Hematopoietic multipotent progenitor cell treated with erythropoietin and hydrocortisone succinate and interleukin-3 and kit ligand, for 4 days (in vitro differentiated cells): Measurements from ENCODE around the gene MIPEP.
"Not testable (repeated sequence)": the region's sequence is repeated elsewhere in the genome, so short reads cannot be mapped to it uniquely, and the experiment has no call there.

Experiments used
- DNase-seq: peaks from one replicate; pipeline ENCODE4 v3.0.0-alpha.2; 2015

The MIPEP gene

GRCh38 chr13:23770428-23770827 lies 118.8 kb downstream of the MIPEP start:
- no peak for DNase-seq

GRCh38 chr13:23769401-23769800 lies 119.8 kb downstream of the MIPEP start:
- no peak for DNase-seq

- DNase-seq = no peak
Measured at GRCh38 chr13:23767838-23768237, 121.4 kb downstream of the MIPEP start.

- no peak for DNase-seq
Measured at GRCh38 chr13:23766939-23767338, 122.3 kb downstream of the MIPEP start.

- peak; percentile 70 for DNase-seq
Measured at GRCh38 chr13:23766283-23766682, 122.9 kb downstream of the MIPEP start.

- DNase-seq = no peak
Measured at GRCh38 chr13:23765531-23765930, 123.7 kb downstream of the MIPEP start.

GRCh38 chr13:23763318-23763717 lies 125.9 kb downstream of the MIPEP start:
- DNase-seq = no peak

GRCh38 chr13:23761760-23762159 lies 127.4 kb downstream of the MIPEP start:
- not testable (repeated sequence) for DNase-seq

- no peak for DNase-seq
Measured at GRCh38 chr13:23760000-23760399, 129.2 kb downstream of the MIPEP start.

- DNase-seq = no peak
Measured at GRCh38 chr13:23758798-23759527, 130.2 kb downstream of the MIPEP start.

GRCh38 chr13:23754997-23755396 lies 134.2 kb downstream of the MIPEP start:
- DNase-seq = no peak

- DNase-seq = no peak
Measured at GRCh38 chr13:23754506-23754905, 134.7 kb downstream of the MIPEP start.

- no peak for DNase-seq
Measured at GRCh38 chr13:23753458-23753857, 135.7 kb downstream of the MIPEP start.

- peak; percentile 45 for DNase-seq
Measured at GRCh38 chr13:23752111-23753001, 136.8 kb downstream of the MIPEP start.

- no peak for DNase-seq
Measured at GRCh38 chr13:23751195-23751594, 138.0 kb downstream of the MIPEP start.

- no peak for DNase-seq
Measured at GRCh38 chr13:23750383-23751121, 138.6 kb downstream of the MIPEP start.

- DNase-seq = no peak
Measured at GRCh38 chr13:23749288-23749873, 139.8 kb downstream of the MIPEP start.

GRCh38 chr13:23748109-23748990 lies 140.8 kb downstream of the MIPEP start:
- DNase-seq = no peak

GRCh38 chr13:23746141-23746540 lies 143.1 kb downstream of the MIPEP start:
- DNase-seq = not testable (repeated sequence)

- no peak for DNase-seq
Measured at GRCh38 chr13:23744315-23744714, 144.9 kb downstream of the MIPEP start.

- DNase-seq = peak; percentile 10
Measured at GRCh38 chr13:23743278-23744076, 145.7 kb downstream of the MIPEP start.
